Liver (tissue), 9 donors: ENCODE data around the gene ARSB. TPM values are rescaled to one million over a fixed set of nuclear protein-coding genes. Genes with fewer than 3 reads are reported as not detected.

ENCODE experiments used
- DNase-seq: peaks from one replicate; pipeline ENCODE4 v3.0.0-alpha.2; 2017; ENCODE audit warnings: low spot score
- H3K27ac ChIP-seq, 2 donors: one replicate each; pipeline ENCODE4 v1.7.0; 2013; ENCODE audit warnings: inconsistent platforms in 2 of 2, low read length in 2 of 2, control low read depth in 1 of 2, low read depth in 1 of 2, mild to moderate bottlenecking in 1 of 2
- H3K27me3 ChIP-seq, 4 donors: one replicate each; pipeline versions ENCODE4 v1.6.1 to v1.7.0; 2013; ENCODE audit warnings: low read length in 3 of 4, inconsistent platforms in 1 of 4, mild to moderate bottlenecking in 1 of 4, moderate library complexity in 1 of 4; ENCODE audit not compliant: control insufficient read depth in 4 of 4, insufficient read depth in 4 of 4
- H3K36me3 ChIP-seq, 4 donors: one replicate each; pipeline versions ENCODE4 v1.6.1 to v1.7.0; 2013; ENCODE audit warnings: low read length in 3 of 4, mild to moderate bottlenecking in 3 of 4, low read depth in 1 of 4, moderate library complexity in 1 of 4; ENCODE audit not compliant: control insufficient read depth in 4 of 4, insufficient read depth in 3 of 4
- H3K4me1 ChIP-seq, 4 donors: one replicate each; pipeline versions ENCODE4 v1.6.1 to v1.7.0; 2013; ENCODE audit warnings: low read length in 3 of 4, mild to moderate bottlenecking in 3 of 4, moderate library complexity in 1 of 4; ENCODE audit not compliant: control insufficient read depth in 4 of 4, insufficient read depth in 4 of 4
- H3K4me3 ChIP-seq, 3 donors: one replicate each; pipeline versions ENCODE4 v1.6.1 to v1.7.0; 2013; ENCODE audit warnings: low read length in 3 of 3, control low read depth in 1 of 3, low read depth in 1 of 3, mild to moderate bottlenecking in 1 of 3
- H3K9ac ChIP-seq, 2 donors: one replicate each; pipeline ENCODE4 v1.7.0; 2013; ENCODE audit warnings: low read length in 2 of 2, mild to moderate bottlenecking in 2 of 2, moderate library complexity in 2 of 2, control low read depth in 1 of 2, low read depth in 1 of 2
- H3K9me3 ChIP-seq, 4 donors: one replicate each; pipeline versions ENCODE4 v1.6.1 to v1.7.0; 2013; ENCODE audit warnings: low read length in 3 of 4; ENCODE audit not compliant: control insufficient read depth in 4 of 4
- EGR1 ChIP-seq, 2 donors: IDR thresholded peaks; 2 replicates each; pipeline ENCODE4 v1.6.1; 2016 to 2018; ENCODE audit warnings: antibody characterized with exemption in 2 of 2, low read depth in 2 of 2
- FOXA1 ChIP-seq: IDR thresholded peaks from 2 replicates; pipeline ENCODE4 v1.6.1; 2016; ENCODE audit warnings: antibody characterized with exemption
- FOXA2 ChIP-seq: IDR thresholded peaks from 2 replicates; pipeline ENCODE4 v1.6.1; 2016; ENCODE audit warnings: antibody characterized with exemption
- GABPA ChIP-seq, 2 donors: IDR thresholded peaks in 1 of 2; conservative IDR thresholded peaks in 1 of 2; 2 replicates each; pipeline ENCODE4 v1.6.1; 2016; ENCODE audit warnings: antibody characterized with exemption in 2 of 2, mild to moderate bottlenecking in 1 of 2, moderate library complexity in 1 of 2
- HNF4A ChIP-seq, 2 donors: conservative IDR thresholded peaks; 2 replicates each; pipeline ENCODE4 v1.6.1; 2016; ENCODE audit warnings: antibody characterized with exemption in 2 of 2, mild to moderate bottlenecking in 2 of 2
- HNF4G ChIP-seq: IDR thresholded peaks from 2 replicates; pipeline ENCODE4 v1.6.1; 2016; ENCODE audit warnings: antibody characterized with exemption
- JUND ChIP-seq, 2 donors: IDR thresholded peaks; 2 replicates each; pipeline ENCODE4 v1.6.1; 2016; ENCODE audit warnings: antibody characterized with exemption in 2 of 2
- NR2F2 ChIP-seq: IDR thresholded peaks from 2 replicates; pipeline ENCODE4 v1.6.1; 2016; ENCODE audit warnings: antibody characterized with exemption
- RAD21 ChIP-seq, 2 donors: IDR thresholded peaks; 2 replicates each; pipeline ENCODE4 v1.6.1; 2016; ENCODE audit warnings: antibody characterized with exemption in 2 of 2, mild to moderate bottlenecking in 2 of 2
- RXRA ChIP-seq, 2 donors: IDR thresholded peaks; 2 replicates each; pipeline ENCODE4 v1.6.1; 2017 to 2018; ENCODE audit warnings: antibody characterized with exemption in 2 of 2, mild to moderate bottlenecking in 1 of 2
- TAF1 ChIP-seq: conservative IDR thresholded peaks from 2 replicates; pipeline ENCODE4 v1.6.1; 2016; ENCODE audit warnings: antibody characterized with exemption, mild to moderate bottlenecking
- YY1 ChIP-seq: IDR thresholded peaks from 2 replicates; pipeline ENCODE4 v1.6.1; 2016; ENCODE audit warnings: antibody characterized with exemption, mild to moderate bottlenecking
- WGBS: extraction: QIAGEN DNeasy Blood & Tissue Kit; methylation state at CpG from one replicate; pipeline ENCODE4 v1.1.7; 2013; 5-methylcytosine and 5-hydroxymethylcytosine counted together
- polyA plus RNA-seq, 2 donors: library from polyadenylated mRNA; stranded (reverse) in 1 of 2; unstranded in 1 of 2; fragments of 200-250 nt in 1 of 2; fragments of >200 nt in 1 of 2; fragmentation: Nextera tagmentation in 1 of 2; extraction: Ambion mirVana in 1 of 2; gene quantifications; one replicate each; pipeline versions ENCODE4 v1.2.1 to v1.2.3, GENCODE V29; 2013 to 2015
- total RNA-seq, 2 donors: library from RNA; depleted of rRNA; stranded (reverse); fragments of >200 nt; gene quantifications; one replicate each; pipeline ENCODE4 v1.2.3, GENCODE V29; 2014
- TF ChIP-seq, protein P1 (sequence below): IDR thresholded peaks from 2 replicates; pipeline ENCODE4 v1.6.1; 2016; ENCODE audit warnings: antibody characterized with exemption
- TF ChIP-seq, protein P2 (sequence below): fragments of 150-350 bp; IDR thresholded peaks from 2 replicates; pipeline ENCODE4 v1.5.1; 2017; ENCODE audit warnings: improper control_type of control experiment, low read depth, low read length; ENCODE audit not compliant: missing input control
- TF ChIP-seq, protein P3 (sequence below): IDR thresholded peaks from 2 replicates; pipeline ENCODE4 v1.6.1; 2016; ENCODE audit warnings: antibody characterized with exemption
- donor health status: healthy.
- donor health status: healthy.
- donor health status: healthy.
- donor health status: healthy.
- donor health status: healthy.

The ARSB gene
- total and polyA plus RNA-seq, 4 donors = 3.5 to 26.2 (median 8.7) TPM

DNA sequence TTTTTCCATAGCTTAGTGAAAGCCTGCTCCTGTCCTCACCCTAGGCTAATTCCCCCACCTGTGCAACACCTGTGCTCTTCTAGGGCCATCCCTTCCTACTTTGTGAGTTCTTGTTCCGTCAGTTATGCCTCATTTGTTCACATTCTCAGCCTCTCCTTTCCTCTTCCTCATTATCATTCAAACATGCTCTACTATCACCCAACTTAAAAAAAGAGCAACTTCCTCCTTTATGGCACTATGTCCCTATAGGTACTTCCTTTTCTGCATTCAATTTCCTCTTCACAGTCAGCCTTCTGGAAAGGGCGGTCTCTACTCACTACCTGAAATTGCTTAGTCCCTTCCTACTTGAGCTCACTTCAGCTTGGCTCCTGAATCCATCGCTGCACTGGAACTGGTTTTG lies 224.7 kb downstream of the ARSB start:
- 90% methylated on average over 3 of the region's 3 CpGs for WGBS
- no peak for TF ChIP-seq TAF1
- TF ChIP-seq EGR1 (IDR thresholded peaks at IDR 0.05; ENCODE audit: low read depth in 2 of 2) = peak in 1 of 2 donors; percentile 15
- H3K27ac ChIP-seq = no peak overlapping the region
- no peaks in the 10 kb centered on the region for H3K4me1 ChIP-seq
- DNase-seq = no peak
- no peaks in the 10 kb centered on the region for H3K9me3 ChIP-seq
- H3K4me3 ChIP-seq = no peak overlapping the region
- no peak overlapping the region for H3K9ac ChIP-seq
- H3K27me3 ChIP-seq = no peaks in the 10 kb centered on the region
- no peaks in the 10 kb centered on the region for H3K36me3 ChIP-seq

DNA sequence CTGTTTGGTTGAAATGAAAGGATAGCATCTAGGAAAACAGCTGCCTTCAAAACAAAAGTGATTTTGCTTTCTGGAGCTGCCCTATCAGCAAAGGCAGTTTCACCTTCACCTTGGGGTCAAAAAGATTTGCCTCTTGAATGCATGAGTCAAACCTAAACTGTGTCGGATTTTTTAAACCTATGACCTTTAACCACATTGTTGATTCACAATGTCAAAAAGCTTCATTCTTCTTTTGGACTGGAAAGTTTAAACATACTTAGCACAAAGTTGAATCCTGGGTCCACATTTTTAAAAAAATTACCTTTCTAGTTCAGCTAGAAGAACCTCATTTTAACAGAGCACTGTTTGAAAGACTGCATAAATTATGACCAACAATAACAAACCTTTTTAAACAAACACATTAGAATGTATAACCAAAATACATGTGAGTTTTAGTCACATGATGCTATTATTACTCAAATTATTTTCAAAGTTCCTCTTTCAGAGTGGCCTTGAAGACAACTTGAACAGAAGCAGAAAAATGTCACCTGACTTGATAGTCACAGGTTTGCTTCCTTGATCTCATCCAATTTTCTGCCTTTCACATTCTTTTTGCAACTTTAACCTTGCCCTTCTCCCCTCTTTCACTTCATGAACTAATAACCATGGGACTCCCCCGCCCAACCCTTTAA lies 226.8 kb downstream of the ARSB start:
- 79% methylated on average over 2 of the region's 2 CpGs for WGBS
- TF ChIP-seq JUND (IDR thresholded peaks at IDR 0.05) (no peak), YY1 (no peak), GABPA (IDR thresholded peaks at IDR 0.05 in 1 of 2, conservative IDR thresholded peaks at IDR 0.05 in 1 of 2) (no peak), FOXA2 (no peak), TAF1 (no peak), FOXA1 (no peak), HNF4A (conservative IDR thresholded peaks at IDR 0.05) (no peak), NR2F2 (no peak), EGR1 (IDR thresholded peaks at IDR 0.05; ENCODE audit: low read depth in 2 of 2) (no peak), RXRA (IDR thresholded peaks at IDR 0.05) (no peak), RAD21 (IDR thresholded peaks at IDR 0.05) (no peak)
- TF ChIP-seq, protein P1, sequence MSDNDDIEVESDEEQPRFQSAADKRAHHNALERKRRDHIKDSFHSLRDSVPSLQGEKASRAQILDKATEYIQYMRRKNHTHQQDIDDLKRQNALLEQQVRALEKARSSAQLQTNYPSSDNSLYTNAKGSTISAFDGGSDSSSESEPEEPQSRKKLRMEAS = no peak
- TF ChIP-seq, protein P2, sequence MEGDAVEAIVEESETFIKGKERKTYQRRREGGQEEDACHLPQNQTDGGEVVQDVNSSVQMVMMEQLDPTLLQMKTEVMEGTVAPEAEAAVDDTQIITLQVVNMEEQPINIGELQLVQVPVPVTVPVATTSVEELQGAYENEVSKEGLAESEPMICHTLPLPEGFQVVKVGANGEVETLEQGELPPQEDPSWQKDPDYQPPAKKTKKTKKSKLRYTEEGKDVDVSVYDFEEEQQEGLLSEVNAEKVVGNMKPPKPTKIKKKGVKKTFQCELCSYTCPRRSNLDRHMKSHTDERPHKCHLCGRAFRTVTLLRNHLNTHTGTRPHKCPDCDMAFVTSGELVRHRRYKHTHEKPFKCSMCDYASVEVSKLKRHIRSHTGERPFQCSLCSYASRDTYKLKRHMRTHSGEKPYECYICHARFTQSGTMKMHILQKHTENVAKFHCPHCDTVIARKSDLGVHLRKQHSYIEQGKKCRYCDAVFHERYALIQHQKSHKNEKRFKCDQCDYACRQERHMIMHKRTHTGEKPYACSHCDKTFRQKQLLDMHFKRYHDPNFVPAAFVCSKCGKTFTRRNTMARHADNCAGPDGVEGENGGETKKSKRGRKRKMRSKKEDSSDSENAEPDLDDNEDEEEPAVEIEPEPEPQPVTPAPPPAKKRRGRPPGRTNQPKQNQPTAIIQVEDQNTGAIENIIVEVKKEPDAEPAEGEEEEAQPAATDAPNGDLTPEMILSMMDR = no peak
- TF ChIP-seq, protein P3, sequence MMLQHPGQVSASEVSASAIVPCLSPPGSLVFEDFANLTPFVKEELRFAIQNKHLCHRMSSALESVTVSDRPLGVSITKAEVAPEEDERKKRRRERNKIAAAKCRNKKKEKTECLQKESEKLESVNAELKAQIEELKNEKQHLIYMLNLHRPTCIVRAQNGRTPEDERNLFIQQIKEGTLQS = no peak
- H3K27me3 ChIP-seq = no peaks in the 10 kb centered on the region
- H3K4me1 ChIP-seq = no peaks in the 10 kb centered on the region
- no peak for DNase-seq
- no peak overlapping the region for H3K9ac ChIP-seq
- no peaks in the 10 kb centered on the region for H3K9me3 ChIP-seq
- H3K27ac ChIP-seq = no peak overlapping the region
- no peaks in the 10 kb centered on the region for H3K36me3 ChIP-seq
- H3K4me3 ChIP-seq = no peak overlapping the region

DNA sequence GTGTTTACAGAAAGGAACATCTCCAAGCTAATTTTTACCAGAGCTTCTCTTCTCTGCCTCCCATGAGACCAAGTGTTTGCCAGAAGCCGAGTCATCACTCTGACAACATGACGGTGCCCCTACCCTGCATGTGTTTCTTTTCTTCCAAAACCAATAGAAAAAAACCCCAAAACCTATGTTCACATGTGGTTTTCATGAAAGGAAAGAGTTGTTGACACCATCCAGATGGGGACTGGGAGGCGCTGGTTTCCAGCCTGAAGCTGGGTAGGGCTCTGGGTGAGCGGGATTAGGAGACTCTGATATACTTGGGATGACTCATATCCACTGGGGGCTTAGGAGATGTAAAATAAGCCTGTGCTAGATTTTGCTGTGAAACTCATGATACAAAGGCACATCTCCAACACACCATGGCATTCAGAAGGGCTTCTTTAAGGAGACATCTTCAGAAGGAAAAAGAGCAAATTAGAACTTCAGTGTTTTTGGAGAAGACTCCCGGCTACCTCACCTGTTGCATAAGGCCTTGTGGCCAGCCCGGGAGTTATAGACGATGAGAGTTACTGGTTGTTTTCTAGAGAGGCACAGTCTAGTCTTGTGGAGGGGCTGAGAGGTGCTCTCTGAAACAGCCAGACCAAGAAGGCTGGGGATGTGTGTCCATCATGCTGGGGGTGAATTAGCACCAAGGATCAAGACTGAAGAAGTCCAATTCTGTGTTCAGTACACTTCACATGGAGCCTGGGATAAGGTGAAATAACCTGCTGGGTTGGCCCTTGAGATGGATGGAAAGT lies 227.6 kb downstream of the ARSB start:
- Histone ChIP-seq H3K4me1 (no peaks in the 10 kb centered on the region), H3K36me3 (no peaks in the 10 kb centered on the region), H3K4me3 (no peak overlapping the region), H3K27me3 (no peaks in the 10 kb centered on the region), H3K9ac (no peak overlapping the region), H3K9me3 (no peaks in the 10 kb centered on the region), H3K27ac (no peak overlapping the region)
- TF ChIP-seq RAD21 (IDR thresholded peaks at IDR 0.05) (no peak), JUND (IDR thresholded peaks at IDR 0.05) (no peak), HNF4A (conservative IDR thresholded peaks at IDR 0.05) (no peak), HNF4G (no peak), YY1 (no peak), FOXA2 (no peak), EGR1 (IDR thresholded peaks at IDR 0.05; ENCODE audit: low read depth in 2 of 2) (no peak), FOXA1 (no peak), TAF1 (no peak)
- TF ChIP-seq, protein P1 = no peak
- TF ChIP-seq, protein P3 = no peak
- DNase-seq = no peak
- 87% methylated on average over 7 of the region's 7 CpGs for WGBS
